Breast epithelium (tissue), 4 donors: Measurements from ENCODE around the gene LIN28B. TPM values are rescaled to one million over a fixed set of nuclear protein-coding genes. Genes with fewer than 3 reads are reported as not detected.

Experiments
- DNase-seq, 2 donors: peaks; one replicate each; pipeline ENCODE4 v3.0.0-alpha.2; 2019; ENCODE audit warnings: low spot score in 2 of 2
- H3K27ac ChIP-seq, 2 donors: fragments of 200-600 bp; sonication (generic) in 1 of 2; one replicate each; pipeline ENCODE4 v1.5.1; 2016 to 2019; ENCODE audit warnings: mild to moderate bottlenecking in 1 of 2
- H3K27me3 ChIP-seq, 2 donors: fragments of 200-600 bp; sonication (generic) in 1 of 2; one replicate each; pipeline versions ENCODE4 v1.5.1 to v1.6.0; 2017 to 2019; ENCODE audit warnings: control low read depth in 1 of 2, mild to moderate bottlenecking in 1 of 2
- H3K36me3 ChIP-seq: fragments of 200-600 bp; one replicate; pipeline ENCODE4 v1.5.1; 2019
- H3K4me1 ChIP-seq, 2 donors: fragments of 200-600 bp; sonication (generic); one replicate each; pipeline ENCODE4 v1.5.1; 2016 to 2019; ENCODE audit warnings: control low read depth in 1 of 2
- H3K4me3 ChIP-seq, 3 donors: fragments of 200-600 bp; sonication (generic); 1 replicate in 2 of 3; 2 replicates in 1 of 3; pipeline ENCODE4 v1.5.1; 2016 to 2019; ENCODE audit warnings: mild to moderate bottlenecking in 3 of 3, moderate library complexity in 2 of 3
- H3K9me3 ChIP-seq, 2 donors: fragments of 200-600 bp; sonication (generic) in 1 of 2; one replicate each; pipeline ENCODE4 v1.5.1; 2016 to 2019; ENCODE audit warnings: control low read depth in 1 of 2
- CTCF ChIP-seq, 3 donors: fragments of 450-650 bp; IDR thresholded peaks; one replicate each; pipeline ENCODE4 v1.5.1; 2016 to 2017; ENCODE audit warnings: antibody characterized with exemption in 3 of 3, mild to moderate bottlenecking in 3 of 3, moderate library complexity in 3 of 3
- POLR2A ChIP-seq: fragments of 450-650 bp; IDR thresholded peaks from one replicate; pipeline ENCODE4 v1.6.1; 2016; ENCODE audit warnings: antibody characterized with exemption, mild to moderate bottlenecking, moderate library complexity
- POLR2AphosphoS5 ChIP-seq, 3 donors: sonication (generic); formaldehyde crosslinking; IDR thresholded peaks; one replicate each; pipeline ENCODE4 v1.6.1; 2017; ENCODE audit warnings: antibody characterized with exemption in 3 of 3
- intact Hi-C: fragments of 100-400 bp; cut with DNase I; formaldehyde crosslinking; loops from one replicate; pipeline ENCODE4 v1.15.1; 2023; ENCODE audit warnings: low total_unique reads
- total RNA-seq, 3 donors: library from RNA; depleted of rRNA; stranded (reverse); fragments of >200 nt; gene quantifications; one replicate each; pipeline ENCODE4 v1.1.0, GENCODE V29; 2016

LIN28B gene
- total RNA-seq, 3 donors from 2014 or later: not detected

GRCh38 chr6:105107207-105107606 lies 150.3 kb downstream of the LIN28B start:
- no peaks in the 10 kb centered on the region for H3K9me3 ChIP-seq
- no peaks in the 10 kb centered on the region for H3K4me1 ChIP-seq
- no peaks in the 10 kb centered on the region for H3K36me3 ChIP-seq
- no peak overlapping the region for H3K27ac ChIP-seq
- no peak overlapping the region for H3K4me3 ChIP-seq
- DNase-seq: no peak
- TF ChIP-seq CTCF (IDR thresholded peaks at IDR 0.05) (no peak), POLR2AphosphoS5 (IDR thresholded peaks at IDR 0.05) (no peak), POLR2A (no peak)
- H3K27me3 ChIP-seq: no peaks in the 10 kb centered on the region
- intact Hi-C loops: no loop called here

GRCh38 chr6:105108631-105109262 lies 151.8 kb downstream of the LIN28B start:
- Histone ChIP-seq H3K4me3 (no peak overlapping the region), H3K27ac (no peak overlapping the region), H3K9me3 (no peaks in the 10 kb centered on the region), H3K27me3 (no peaks in the 10 kb centered on the region), H3K36me3 (no peaks in the 10 kb centered on the region), H3K4me1 (no peaks in the 10 kb centered on the region)
- TF ChIP-seq POLR2AphosphoS5 (IDR thresholded peaks at IDR 0.05) (no peak), CTCF (IDR thresholded peaks at IDR 0.05) (no peak), POLR2A (no peak)
- no peak for DNase-seq
- intact Hi-C loops: no loop called here

GRCh38 chr6:105109955-105110895 lies 153.3 kb downstream of the LIN28B start:
- intact Hi-C loops: no loop called here
- H3K36me3 ChIP-seq: no peaks in the 10 kb centered on the region
- TF ChIP-seq POLR2AphosphoS5 (IDR thresholded peaks at IDR 0.05) (no peak), CTCF (IDR thresholded peaks at IDR 0.05) (no peak), POLR2A (no peak)

GRCh38 chr6:105111105-105111504 lies 154.2 kb downstream of the LIN28B start:
- H3K4me1 ChIP-seq: no peaks in the 10 kb centered on the region
- H3K27me3 ChIP-seq: no peaks in the 10 kb centered on the region
- no peak overlapping the region for H3K4me3 ChIP-seq
- DNase-seq: no peak
- intact Hi-C loops: no loop called here
- H3K9me3 ChIP-seq: no peaks in the 10 kb centered on the region
- TF ChIP-seq POLR2A (no peak), CTCF (IDR thresholded peaks at IDR 0.05) (no peak), POLR2AphosphoS5 (IDR thresholded peaks at IDR 0.05) (no peak)
- H3K36me3 ChIP-seq: no peaks in the 10 kb centered on the region
- H3K27ac ChIP-seq: no peak overlapping the region

More at GRCh38 chr6:105109955-105110895, 153.3 kb downstream of the LIN28B start:
- H3K4me3 ChIP-seq: no peak overlapping the region
- H3K9me3 ChIP-seq: no peaks in the 10 kb centered on the region
- H3K27me3 ChIP-seq: no peaks in the 10 kb centered on the region
- no peaks in the 10 kb centered on the region for H3K4me1 ChIP-seq
- no peak for DNase-seq
- no peak overlapping the region for H3K27ac ChIP-seq

- Histone ChIP-seq H3K9me3 (no peaks in the 10 kb centered on the region), H3K4me1 (no peaks in the 10 kb centered on the region), H3K27me3 (no peaks in the 10 kb centered on the region), H3K27ac (no peak overlapping the region), H3K36me3 (no peaks in the 10 kb centered on the region), H3K4me3 (no peak overlapping the region)
- TF ChIP-seq CTCF (IDR thresholded peaks at IDR 0.05) (no peak), POLR2AphosphoS5 (IDR thresholded peaks at IDR 0.05) (no peak), POLR2A (no peak)
- intact Hi-C loops: no loop called here
- DNase-seq: no peak
These were observed 155.0 kb downstream of the LIN28B start for GRCh38 chr6:105111871-105112270.
